ENCODE data around the gene CEP85L.

CEP85L gene

GRCh38 chr6:118663993-118664985 is 12.9 kb upstream of the CEP85L start:
- DNase-seq (ENCODE audit: low read depth) = no peak
- no peak for TF ChIP-seq CTCF (IDR thresholded peaks at IDR 0.05; ENCODE audit: low read depth, low read length, missing control alignments)
- no peak overlapping the region for H3K4me3 ChIP-seq (ENCODE audit: low read depth, low read length)
- in situ Hi-C loops (cut with HindIII; ENCODE audit: low sequenced_read_pairs) = no loop called here

- DNase-seq (ENCODE audit: low read depth) = no peak
- H3K4me3 ChIP-seq (ENCODE audit: low read depth, low read length) = no peak overlapping the region
- in situ Hi-C loops (cut with HindIII; ENCODE audit: low sequenced_read_pairs) = no loop called here
- TF ChIP-seq CTCF (IDR thresholded peaks at IDR 0.05; ENCODE audit: low read depth, low read length, missing control alignments) = no peak
Observed at GRCh38 chr6:118661831-118662230, 10.4 kb upstream of the CEP85L start.

GRCh38 chr6:118660218-118660569 is 8.8 kb upstream of the CEP85L start:
- DNase-seq (ENCODE audit: low read depth) = no peak
- H3K4me3 ChIP-seq (ENCODE audit: low read depth, low read length) = no peak overlapping the region
- TF ChIP-seq CTCF (IDR thresholded peaks at IDR 0.05; ENCODE audit: low read depth, low read length, missing control alignments) = no peak
- in situ Hi-C loops (cut with HindIII; ENCODE audit: low sequenced_read_pairs) = no loop called here

- H3K4me3 ChIP-seq (ENCODE audit: low read depth, low read length) = no peak overlapping the region
- in situ Hi-C loops (cut with HindIII; ENCODE audit: low sequenced_read_pairs) = no loop called here
- DNase-seq (ENCODE audit: low read depth) = no peak
- no peak for TF ChIP-seq CTCF (IDR thresholded peaks at IDR 0.05; ENCODE audit: low read depth, low read length, missing control alignments)
Observed at GRCh38 chr6:118659513-118660217, 8.3 kb upstream of the CEP85L start.

- no peak for DNase-seq (ENCODE audit: low read depth)
- TF ChIP-seq CTCF (IDR thresholded peaks at IDR 0.05; ENCODE audit: low read depth, low read length, missing control alignments) = no peak
- no peak overlapping the region for H3K4me3 ChIP-seq (ENCODE audit: low read depth, low read length)
- in situ Hi-C loops (cut with HindIII; ENCODE audit: low sequenced_read_pairs) = no loop called here
Observed at GRCh38 chr6:118656847-118657451, 5.6 kb upstream of the CEP85L start.

- no peak for DNase-seq (ENCODE audit: low read depth)
- in situ Hi-C loops (cut with HindIII; ENCODE audit: low sequenced_read_pairs) = no loop called here
- H3K4me3 ChIP-seq (ENCODE audit: low read depth, low read length) = peak overlapping the region; percentile 88
- no peak for TF ChIP-seq CTCF (IDR thresholded peaks at IDR 0.05; ENCODE audit: low read depth, low read length, missing control alignments)
Observed at GRCh38 chr6:118652051-118652615, 742 bp upstream of the CEP85L start.

Measured in astrocyte of the cerebellum (primary cell).